Kidney epithelial cell (primary cell): ENCODE measurements around the gene CYP1A2. TPM values are rescaled to one million over a fixed set of nuclear protein-coding genes. Genes with fewer than 3 reads are reported as not detected.
A peak's percentile ranks its signal among the peaks of the same experiment; 100 is the strongest.

Experiments
- DNase-seq: peaks from one replicate; pipeline ENCODE4 v3.0.0-alpha.2; 2010; ENCODE audit warnings: low read depth
- H3K27me3 ChIP-seq: 2 replicates; pipeline ENCODE4 v1.6.0; 2011; ENCODE audit warnings: low read length; ENCODE audit not compliant: control insufficient read depth, insufficient read depth
- H3K36me3 ChIP-seq: 2 replicates; pipeline ENCODE4 v1.5.1; 2011; ENCODE audit warnings: low read length; ENCODE audit not compliant: control insufficient read depth, insufficient read depth
- H3K4me3 ChIP-seq: 2 replicates; pipeline ENCODE4 v1.5.1; 2011; ENCODE audit warnings: low read depth, mild to moderate bottlenecking, control low read depth, low read length
- total RNA-seq: library from RNA; depleted of rRNA; stranded (reverse); fragments of >200 nt; gene quantifications from 2 replicates; pipeline ENCODE4 v1.2.3, GENCODE V29; 2015
- TF ChIP-seq, protein P1 (sequence below): IDR thresholded peaks from 2 replicates; pipeline ENCODE4 v1.5.1; 2011; ENCODE audit warnings: mild to moderate bottlenecking, moderate library complexity, low read length, control low read depth, inconsistent platforms; ENCODE audit not compliant: insufficient read depth, poor library complexity, severe bottlenecking

Gene CYP1A2
- total RNA-seq, 1 donor from 2014 or later = not detected

DNA sequence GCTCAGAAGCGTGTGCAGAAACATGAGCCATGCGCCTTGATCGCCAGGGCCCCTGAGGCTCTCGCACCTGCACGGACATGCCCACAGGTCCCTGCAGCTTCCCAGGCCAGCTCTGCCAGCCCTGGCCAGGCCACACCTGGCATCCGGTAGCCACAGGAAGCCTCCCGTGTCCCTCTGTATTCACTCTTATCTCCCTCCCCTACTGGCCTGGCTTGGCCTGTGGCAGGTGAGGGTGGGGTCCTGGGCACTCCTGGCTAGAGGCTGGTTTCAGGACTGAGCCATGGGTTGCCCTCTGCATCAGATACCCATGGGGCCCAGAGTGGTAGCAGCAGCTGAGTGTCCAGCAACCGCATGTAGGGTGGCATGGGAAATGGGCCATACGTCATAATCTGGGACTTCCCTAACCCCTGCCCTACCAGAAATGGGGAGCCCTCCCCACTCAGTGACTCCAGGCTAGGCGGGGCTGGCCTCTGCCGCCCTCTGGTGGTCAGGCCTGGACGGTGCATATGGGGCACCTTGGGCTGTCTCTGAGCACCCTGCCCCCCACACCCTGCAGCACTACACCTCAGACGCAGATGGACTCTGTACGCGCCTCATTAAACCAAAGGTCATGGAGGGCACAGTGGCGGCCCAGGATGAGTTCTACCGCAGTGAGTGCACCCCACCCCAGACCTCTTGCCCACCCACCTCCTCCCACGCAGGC lies 51.4 kb downstream of the CYP1A2 start:
- Histone ChIP-seq H3K27me3 (no peaks in the 10 kb centered on the region), H3K4me3 (no peak overlapping the region), H3K36me3 (peaks cover 1% of the 10 kb centered on the region)
- TF ChIP-seq, protein P1, sequence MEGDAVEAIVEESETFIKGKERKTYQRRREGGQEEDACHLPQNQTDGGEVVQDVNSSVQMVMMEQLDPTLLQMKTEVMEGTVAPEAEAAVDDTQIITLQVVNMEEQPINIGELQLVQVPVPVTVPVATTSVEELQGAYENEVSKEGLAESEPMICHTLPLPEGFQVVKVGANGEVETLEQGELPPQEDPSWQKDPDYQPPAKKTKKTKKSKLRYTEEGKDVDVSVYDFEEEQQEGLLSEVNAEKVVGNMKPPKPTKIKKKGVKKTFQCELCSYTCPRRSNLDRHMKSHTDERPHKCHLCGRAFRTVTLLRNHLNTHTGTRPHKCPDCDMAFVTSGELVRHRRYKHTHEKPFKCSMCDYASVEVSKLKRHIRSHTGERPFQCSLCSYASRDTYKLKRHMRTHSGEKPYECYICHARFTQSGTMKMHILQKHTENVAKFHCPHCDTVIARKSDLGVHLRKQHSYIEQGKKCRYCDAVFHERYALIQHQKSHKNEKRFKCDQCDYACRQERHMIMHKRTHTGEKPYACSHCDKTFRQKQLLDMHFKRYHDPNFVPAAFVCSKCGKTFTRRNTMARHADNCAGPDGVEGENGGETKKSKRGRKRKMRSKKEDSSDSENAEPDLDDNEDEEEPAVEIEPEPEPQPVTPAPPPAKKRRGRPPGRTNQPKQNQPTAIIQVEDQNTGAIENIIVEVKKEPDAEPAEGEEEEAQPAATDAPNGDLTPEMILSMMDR = peak; percentile 99
- no peak for DNase-seq

DNA sequence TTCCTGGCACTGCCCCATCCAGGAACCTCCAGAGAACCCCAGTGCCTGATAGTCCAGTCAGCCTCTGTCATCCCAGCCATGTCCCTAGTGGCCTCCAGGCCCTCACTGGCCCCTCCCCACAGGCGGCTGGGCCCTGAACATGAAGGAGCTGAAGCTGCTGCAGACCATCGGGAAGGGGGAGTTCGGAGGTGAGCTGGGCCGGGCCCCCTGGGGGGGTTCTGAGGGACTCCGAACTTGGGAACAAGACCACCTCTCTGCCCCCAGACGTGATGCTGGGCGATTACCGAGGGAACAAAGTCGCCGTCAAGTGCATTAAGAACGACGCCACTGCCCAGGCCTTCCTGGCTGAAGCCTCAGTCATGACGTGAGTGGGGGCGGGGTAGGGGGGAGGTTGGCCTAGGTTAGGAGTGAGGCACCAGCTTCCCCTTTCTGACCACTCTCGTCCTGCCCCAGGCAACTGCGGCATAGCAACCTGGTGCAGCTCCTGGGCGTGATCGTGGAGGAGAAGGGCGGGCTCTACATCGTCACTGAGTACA lies 52.0 kb downstream of the CYP1A2 start:
- Histone ChIP-seq H3K4me3 (no peak overlapping the region), H3K36me3 (peaks cover 1% of the 10 kb centered on the region), H3K27me3 (no peaks in the 10 kb centered on the region)
- TF ChIP-seq, protein P1 = no peak
- no peak for DNase-seq

DNA sequence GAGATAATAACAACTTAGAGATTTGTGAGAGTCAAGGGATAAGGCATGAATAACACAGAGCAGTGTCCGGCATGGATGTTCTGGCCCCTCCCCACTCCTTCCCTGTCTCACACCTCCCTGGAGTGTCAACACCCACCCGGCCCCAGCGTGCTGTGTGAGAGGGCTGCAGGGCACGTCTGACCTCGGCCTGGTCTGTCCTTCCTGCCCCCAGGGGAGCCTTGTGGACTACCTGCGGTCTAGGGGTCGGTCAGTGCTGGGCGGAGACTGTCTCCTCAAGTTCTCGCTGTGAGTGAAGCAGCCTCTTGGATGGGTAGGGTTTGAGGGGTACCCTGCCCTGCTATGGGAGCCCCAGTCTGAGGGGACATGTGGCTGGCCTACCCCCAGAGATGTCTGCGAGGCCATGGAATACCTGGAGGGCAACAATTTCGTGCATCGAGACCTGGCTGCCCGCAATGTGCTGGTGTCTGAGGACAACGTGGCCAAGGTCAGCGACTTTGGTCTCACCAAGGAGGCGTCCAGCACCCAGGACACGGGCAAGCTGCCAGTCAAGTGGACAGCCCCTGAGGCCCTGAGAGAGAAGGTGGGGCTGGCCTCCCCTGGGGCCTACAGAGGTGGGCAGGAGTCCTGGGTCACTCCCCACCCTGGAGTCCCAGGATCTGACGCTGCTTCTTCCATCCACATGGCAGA lies 52.8 kb downstream of the CYP1A2 start:
- H3K27me3 ChIP-seq = no peaks in the 10 kb centered on the region
- H3K36me3 ChIP-seq = peaks cover 1% of the 10 kb centered on the region
- no peak for DNase-seq
- H3K4me3 ChIP-seq = no peak overlapping the region
- TF ChIP-seq, protein P1 = no peak

DNA sequence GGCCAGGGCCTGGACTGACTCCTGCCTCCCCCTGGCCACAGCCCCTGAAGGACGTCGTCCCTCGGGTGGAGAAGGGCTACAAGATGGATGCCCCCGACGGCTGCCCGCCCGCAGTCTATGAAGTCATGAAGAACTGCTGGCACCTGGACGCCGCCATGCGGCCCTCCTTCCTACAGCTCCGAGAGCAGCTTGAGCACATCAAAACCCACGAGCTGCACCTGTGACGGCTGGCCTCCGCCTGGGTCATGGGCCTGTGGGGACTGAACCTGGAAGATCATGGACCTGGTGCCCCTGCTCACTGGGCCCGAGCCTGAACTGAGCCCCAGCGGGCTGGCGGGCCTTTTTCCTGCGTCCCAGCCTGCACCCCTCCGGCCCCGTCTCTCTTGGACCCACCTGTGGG lies 53.6 kb downstream of the CYP1A2 start:
- TF ChIP-seq, protein P1 = no peak
- Histone ChIP-seq H3K4me3 (no peak overlapping the region), H3K36me3 (peaks cover 1% of the 10 kb centered on the region), H3K27me3 (no peaks in the 10 kb centered on the region)
- no peak for DNase-seq

DNA sequence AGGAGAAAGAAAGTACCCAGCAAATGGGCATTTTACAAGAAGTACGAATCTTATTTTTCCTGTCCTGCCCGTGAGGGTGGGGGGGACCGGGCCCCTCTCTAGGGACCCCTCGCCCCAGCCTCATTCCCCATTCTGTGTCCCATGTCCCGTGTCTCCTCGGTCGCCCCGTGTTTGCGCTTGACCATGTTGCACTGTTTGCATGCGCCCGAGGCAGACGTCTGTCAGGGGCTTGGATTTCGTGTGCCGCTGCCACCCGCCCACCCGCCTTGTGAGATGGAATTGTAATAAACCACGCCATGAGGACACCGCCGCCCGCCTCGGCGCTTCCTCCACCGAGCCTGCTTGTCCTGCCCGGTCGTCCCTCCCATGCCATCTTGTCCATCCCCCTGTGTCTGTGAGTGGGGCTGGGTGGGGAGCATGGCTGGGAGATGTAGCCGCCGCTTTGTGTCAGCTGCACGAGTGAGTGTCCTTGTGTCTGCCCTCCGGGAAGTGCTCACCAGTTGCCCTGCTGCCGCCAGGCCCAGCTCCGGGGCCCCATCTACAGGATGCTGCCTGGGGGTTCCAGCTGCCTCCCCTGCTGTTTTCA lies 54.3 kb downstream of the CYP1A2 start:
- Histone ChIP-seq H3K4me3 (no peak overlapping the region), H3K27me3 (no peaks in the 10 kb centered on the region), H3K36me3 (peaks cover 1% of the 10 kb centered on the region)
- no peak for DNase-seq
- TF ChIP-seq, protein P1 = no peak
